PC-3 (cell line): ENCODE data around the gene CRLF1. TPM values are rescaled to one million over a fixed set of nuclear protein-coding genes. Genes with fewer than 3 reads are reported as not detected.

Source experiments
- ATAC-seq: fragments of 200-7000 bp; cut with Tn5 transposase; 2 replicates; pipeline ENCODE4 v1.9.1; 2020; ENCODE audit warnings: mild to moderate bottlenecking, moderate library complexity
- BruUV-seq: library from RNA; stranded (reverse); fragments of 400-500 nt; replicated peaks from 2 replicates; lab custom pipeline; 2021; lab: Mats Ljungman, UMichigan
- CTCF ChIA-PET: fragments of 300-600 bp; sonication (Branson Sonifier 250); formaldehyde crosslinking; loops from one replicate; lab custom pipeline; 2022; ENCODE audit warnings: antibody characterized with exemption; lab: Charles Lee
- POLR2A ChIA-PET: fragments of 300-600 bp; sonication (Branson Sonifier 250); formaldehyde crosslinking; loops from one replicate; lab custom pipeline; 2022; ENCODE audit warnings: antibody characterized with exemption; ENCODE audit not compliant: unreplicated experiment; lab: Charles Lee
- DNase-seq: peaks from one replicate; pipeline ENCODE4 v3.0.0-alpha.2; 2015
- H2AFZ ChIP-seq: fragments of 300-600 bp; sonication (generic); 2 replicates; pipeline ENCODE4 v1.6.0; 2016; ENCODE audit warnings: antibody characterized with exemption, low read length
- H3F3A ChIP-seq: fragments of 300-600 bp; sonication (generic); one replicate; pipeline ENCODE4 v1.6.0; 2017; ENCODE audit warnings: antibody characterized with exemption, low read length, control low read depth, mild to moderate bottlenecking; ENCODE audit not compliant: unreplicated experiment
- H3K27ac ChIP-seq: fragments of 300-600 bp; sonication (generic); 2 replicates; pipeline ENCODE4 v1.5.1; 2016; ENCODE audit warnings: mild to moderate bottlenecking, low read length
- H3K27me3 ChIP-seq: fragments of 300-600 bp; sonication (generic); 2 replicates; pipeline ENCODE4 v1.6.1; 2016; ENCODE audit warnings: low read length, mixed read lengths
- H3K36me3 ChIP-seq: fragments of 300-600 bp; sonication (generic); 2 replicates; pipeline ENCODE4 v1.6.1; 2016; ENCODE audit warnings: low read depth, mixed run types, low read length, mixed read lengths
- H3K4me1 ChIP-seq: fragments of 300-600 bp; sonication (generic); 2 replicates; pipeline ENCODE4 v1.5.1; 2016; ENCODE audit warnings: low read length; ENCODE audit not compliant: insufficient read depth
- H3K4me2 ChIP-seq: fragments of 300-600 bp; sonication (generic); 2 replicates; pipeline ENCODE4 v1.6.0; 2016; ENCODE audit warnings: low read length
- H3K4me3 ChIP-seq: fragments of 300-600 bp; sonication (generic); 2 replicates; pipeline ENCODE4 v1.5.1; 2016; ENCODE audit warnings: mild to moderate bottlenecking, low read length, mixed read lengths
- H3K79me2 ChIP-seq: fragments of 300-600 bp; sonication (generic); 2 replicates; pipeline ENCODE4 v1.6.1; 2017; ENCODE audit warnings: low read length, mixed read lengths
- H3K9ac ChIP-seq: fragments of 300-600 bp; sonication (generic); 2 replicates; pipeline ENCODE4 v1.6.0; 2016; ENCODE audit warnings: mild to moderate bottlenecking, low read length
- H3K9me2 ChIP-seq: fragments of 300-600 bp; sonication (generic); replicated peaks from 2 replicates; pipeline ENCODE4 v1.6.1; 2016; ENCODE audit warnings: mixed run types, low read length, mixed read lengths
- H3K9me3 ChIP-seq: fragments of 300-600 bp; sonication (generic); 2 replicates; pipeline ENCODE4 v1.6.1; 2016; ENCODE audit warnings: low read length, mixed read lengths
- H4K20me1 ChIP-seq: fragments of 300-600 bp; sonication (generic); 2 replicates; pipeline ENCODE4 v1.6.1; 2016; ENCODE audit warnings: low read length, mixed read lengths
- EZH2 ChIP-seq: fragments of 300-600 bp; sonication (generic); IDR thresholded peaks from one replicate; pipeline ENCODE4 v1.6.1; 2017; ENCODE audit warnings: antibody characterized with exemption, mild to moderate bottlenecking, low read length; ENCODE audit not compliant: unreplicated experiment
- EZH2phosphoT487 ChIP-seq: fragments of 300-600 bp; sonication (generic); IDR thresholded peaks from 2 replicates; pipeline ENCODE4 v1.6.1; 2018; ENCODE audit warnings: mild to moderate bottlenecking, antibody characterized with exemption, low read length, borderline replicate concordance
- intact Hi-C: fragments of 100-400 bp; cut with micrococcal nuclease; formaldehyde crosslinking; loops from 2 replicates; pipeline ENCODE4 v1.9.0; 2023
- total RNA-seq: library from RNA; depleted of rRNA; stranded (reverse); fragments of >200 nt; gene quantifications from 2 replicates; pipeline ENCODE4 v1.2.3, GENCODE V29; 2014
- TF ChIP-seq, protein P1 (sequence below): fragments of 300-600 bp; sonication (generic); conservative IDR thresholded peaks from 2 replicates; pipeline ENCODE4 v1.5.1; 2017; ENCODE audit warnings: antibody characterized with exemption, low read depth, mild to moderate bottlenecking, low read length

CRLF1 gene
- total RNA-seq, 1 experiment from 2014 or later: 2.6 TPM

DNA sequence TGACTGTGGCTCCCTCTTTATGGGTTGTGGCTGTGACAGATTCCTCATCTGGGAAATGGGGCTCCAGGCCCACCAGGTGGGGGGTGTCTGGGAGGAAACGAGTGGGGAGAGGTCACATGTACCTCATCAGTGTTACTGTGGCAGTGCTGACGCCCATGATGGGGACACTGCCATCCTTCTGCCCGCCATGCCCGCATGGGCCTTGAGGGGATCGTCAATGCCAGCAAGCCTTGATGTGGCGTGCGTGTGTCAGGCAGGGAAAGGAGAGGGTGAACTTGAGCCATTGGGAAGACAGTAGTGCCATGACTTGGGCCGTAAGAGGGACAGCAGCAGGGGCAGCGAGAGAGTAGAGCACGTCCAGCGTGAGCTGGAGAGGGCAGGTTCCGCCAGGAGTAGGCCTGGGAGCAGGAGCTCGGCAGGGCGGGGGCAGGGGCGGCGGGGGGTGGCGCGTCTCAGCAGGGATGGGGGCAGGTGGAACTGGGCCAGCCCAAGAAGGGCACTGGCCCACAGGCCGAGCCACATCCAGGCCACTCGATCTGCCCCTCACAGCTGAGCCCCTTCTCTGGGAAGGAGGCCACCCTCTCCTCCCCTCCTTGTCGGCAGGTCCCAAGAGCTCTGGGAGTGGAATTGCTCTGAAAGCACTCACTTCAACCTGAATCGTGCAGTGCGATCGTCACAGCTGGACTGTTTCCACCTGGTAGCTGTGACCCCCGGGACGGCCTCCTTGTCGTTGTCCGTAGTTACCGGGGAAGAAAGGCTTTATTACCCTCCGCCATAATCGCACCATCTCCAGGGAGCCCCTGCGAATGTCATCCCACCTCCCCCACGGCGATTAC lies 40.2 kb upstream of the CRLF1 start:
- ChIA-PET CTCF (interaction anchor here (0.6 kb wide), 1 partner anchor 29 kb away, joined by 3 read pairs; no protein-coding TSS in a partner anchor), POLR2A (no interaction called here)
- BruUV-seq: no TSS peak
- Histone ChIP-seq H3K27me3 (no peaks in the 10 kb centered on the region), H3K4me3 (no peak overlapping the region), H2AFZ (no peak overlapping the region), H3K4me1 (no peaks in the 10 kb centered on the region), H3K4me2 (no peak overlapping the region), H3F3A (no peaks in the 10 kb centered on the region), H3K27ac (no peak overlapping the region), H3K9me2 (no peaks in the 10 kb centered on the region), H3K9ac (no peak overlapping the region), H3K79me2 (peaks cover 28% of the 10 kb centered on the region), H4K20me1 (peaks cover 6% of the 10 kb centered on the region; the same call in 1 of the 2 replicates), H3K36me3 (no peaks in the 10 kb centered on the region), H3K9me3 (no peaks in the 10 kb centered on the region)
- no peak for TF ChIP-seq EZH2
- TF ChIP-seq, protein P1, sequence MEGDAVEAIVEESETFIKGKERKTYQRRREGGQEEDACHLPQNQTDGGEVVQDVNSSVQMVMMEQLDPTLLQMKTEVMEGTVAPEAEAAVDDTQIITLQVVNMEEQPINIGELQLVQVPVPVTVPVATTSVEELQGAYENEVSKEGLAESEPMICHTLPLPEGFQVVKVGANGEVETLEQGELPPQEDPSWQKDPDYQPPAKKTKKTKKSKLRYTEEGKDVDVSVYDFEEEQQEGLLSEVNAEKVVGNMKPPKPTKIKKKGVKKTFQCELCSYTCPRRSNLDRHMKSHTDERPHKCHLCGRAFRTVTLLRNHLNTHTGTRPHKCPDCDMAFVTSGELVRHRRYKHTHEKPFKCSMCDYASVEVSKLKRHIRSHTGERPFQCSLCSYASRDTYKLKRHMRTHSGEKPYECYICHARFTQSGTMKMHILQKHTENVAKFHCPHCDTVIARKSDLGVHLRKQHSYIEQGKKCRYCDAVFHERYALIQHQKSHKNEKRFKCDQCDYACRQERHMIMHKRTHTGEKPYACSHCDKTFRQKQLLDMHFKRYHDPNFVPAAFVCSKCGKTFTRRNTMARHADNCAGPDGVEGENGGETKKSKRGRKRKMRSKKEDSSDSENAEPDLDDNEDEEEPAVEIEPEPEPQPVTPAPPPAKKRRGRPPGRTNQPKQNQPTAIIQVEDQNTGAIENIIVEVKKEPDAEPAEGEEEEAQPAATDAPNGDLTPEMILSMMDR: no peak
- TF ChIP-seq EZH2phosphoT487: no peak
- intact Hi-C loops: no loop called here
- ATAC-seq: no peak
- no peak for DNase-seq

DNA sequence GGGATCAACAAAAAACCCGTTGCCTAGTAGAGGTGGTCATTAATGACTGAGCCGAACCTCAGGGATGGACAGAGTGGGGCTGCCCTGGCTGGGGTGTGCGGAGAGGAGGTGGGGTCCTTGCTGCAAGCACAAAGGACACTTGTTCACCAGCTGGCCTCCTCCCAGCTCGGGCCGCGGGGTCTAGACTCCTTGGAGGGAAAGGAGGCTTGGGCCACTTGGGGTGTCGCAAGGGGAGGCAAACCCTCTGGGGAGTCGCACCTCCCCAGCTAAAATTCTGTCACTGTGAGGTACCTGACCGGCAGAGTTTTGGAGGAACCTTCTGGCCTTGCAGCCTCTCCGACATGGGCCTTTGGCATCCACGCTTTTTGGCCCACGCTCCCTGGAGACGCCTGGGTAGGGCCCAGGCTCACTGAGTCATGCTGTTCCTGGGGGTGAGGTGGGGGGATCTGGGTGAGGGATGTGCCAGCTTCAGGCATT lies 38.5 kb upstream of the CRLF1 start:
- no peaks in the 10 kb centered on the region for H3K36me3 ChIP-seq
- no TSS peak for BruUV-seq
- CTCF ChIA-PET: interaction anchor here (0.6 kb wide), 1 partner anchor 529 kb away, joined by 3 read pairs; no protein-coding TSS in a partner anchor
- no peak overlapping the region for H3K27ac ChIP-seq
- H3K4me3 ChIP-seq: no peak overlapping the region
- H3K9me3 ChIP-seq: no peaks in the 10 kb centered on the region
- POLR2A ChIA-PET: no interaction called here
- TF ChIP-seq EZH2phosphoT487: no peak
- TF ChIP-seq, protein P1: no peak
- TF ChIP-seq EZH2: no peak
- intact Hi-C loops: no loop called here
- DNase-seq: no peak
- peaks cover 6% of the 10 kb centered on the region; the same call in 1 of the 2 replicates for H4K20me1 ChIP-seq
- no peaks in the 10 kb centered on the region for H3K9me2 ChIP-seq
- no peak overlapping the region for H3K9ac ChIP-seq
- H3K27me3 ChIP-seq: no peaks in the 10 kb centered on the region
- no peaks in the 10 kb centered on the region for H3K4me1 ChIP-seq
- H3K4me2 ChIP-seq: no peak overlapping the region
- ATAC-seq: no peak
- no peaks in the 10 kb centered on the region for H3F3A ChIP-seq
- no peak overlapping the region for H2AFZ ChIP-seq
- peaks cover 36% of the 10 kb centered on the region for H3K79me2 ChIP-seq
